Adrenal gland (tissue), 5 donors: ENCODE data around the gene SLC45A3.

Experiments
- CTCF ChIP-seq, 6 experiments: fragments of 450-650 bp in 4 of 6; fragments of 200-600 bp in 2 of 6; sonication (generic) in 1 of 6; IDR thresholded peaks; 1 replicate in 5 of 6; 2 replicates in 1 of 6; pipeline versions ENCODE4 v1.5.1 to v1.8.0; 2016 to 2021; ENCODE audit warnings: antibody characterized with exemption in 6 of 6, mild to moderate bottlenecking in 2 of 6, moderate library complexity in 1 of 6
- POLR2A ChIP-seq, 2 donors: fragments of 450-650 bp; IDR thresholded peaks; one replicate each; pipeline ENCODE4 v1.6.1; 2017; ENCODE audit warnings: antibody characterized with exemption in 2 of 2, mild to moderate bottlenecking in 2 of 2, moderate library complexity in 1 of 2
- donor health status: DM: no; HTN: no; CAD: no.

DNA sequence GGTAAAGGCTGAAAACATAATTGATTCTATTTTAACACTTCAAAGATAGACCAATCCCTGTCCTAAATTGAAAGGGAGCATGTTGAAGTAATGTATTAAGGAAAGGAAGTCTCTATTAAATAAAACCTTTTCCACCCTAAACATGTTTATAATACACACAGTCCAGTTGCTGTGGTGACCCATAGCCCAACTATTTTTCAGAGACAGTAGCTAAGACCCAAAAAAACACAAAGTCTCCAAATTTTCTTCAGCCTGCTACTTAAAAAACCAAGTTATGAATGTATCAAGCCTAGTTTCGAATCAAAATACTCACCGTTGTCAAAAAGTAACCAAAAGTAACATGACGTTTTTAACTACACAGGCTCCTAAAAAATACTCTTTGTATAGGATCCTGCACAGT is 50.1 kb downstream of the SLC45A3 start:
- TF ChIP-seq CTCF (IDR thresholded peaks at IDR 0.05), result no peak
- no peak for TF ChIP-seq POLR2A (IDR thresholded peaks at IDR 0.05)
